SK-N-SH (cell line): Measurements from ENCODE around the gene ZNF236.

ENCODE experiments used
- POLR2AphosphoS5 ChIP-seq: IDR thresholded peaks from 2 replicates; pipeline ENCODE4 v1.6.1; 2012; ENCODE audit warnings: low read depth, low read length
- RAD21 ChIP-seq: IDR thresholded peaks from 2 replicates; pipeline ENCODE4 v1.6.1; 2012; ENCODE audit warnings: mild to moderate bottlenecking, low read length
- YY1 ChIP-seq: IDR thresholded peaks from 2 replicates; pipeline ENCODE4 v1.4.0; 2012; ENCODE audit warnings: low read depth, mild to moderate bottlenecking
- TF ChIP-seq, protein P1 (sequence below): fragments of 200-600 bp; sonication (generic); IDR thresholded peaks from 2 replicates; pipeline ENCODE4 v1.6.1; 2017; ENCODE audit warnings: antibody characterized with exemption, mild to moderate bottlenecking, moderate library complexity
- TF ChIP-seq, protein P2 (sequence below): IDR thresholded peaks from 2 replicates; pipeline ENCODE4 v1.6.1; 2012; ENCODE audit warnings: mild to moderate bottlenecking, low read depth, low read length, moderate library complexity

DNA sequence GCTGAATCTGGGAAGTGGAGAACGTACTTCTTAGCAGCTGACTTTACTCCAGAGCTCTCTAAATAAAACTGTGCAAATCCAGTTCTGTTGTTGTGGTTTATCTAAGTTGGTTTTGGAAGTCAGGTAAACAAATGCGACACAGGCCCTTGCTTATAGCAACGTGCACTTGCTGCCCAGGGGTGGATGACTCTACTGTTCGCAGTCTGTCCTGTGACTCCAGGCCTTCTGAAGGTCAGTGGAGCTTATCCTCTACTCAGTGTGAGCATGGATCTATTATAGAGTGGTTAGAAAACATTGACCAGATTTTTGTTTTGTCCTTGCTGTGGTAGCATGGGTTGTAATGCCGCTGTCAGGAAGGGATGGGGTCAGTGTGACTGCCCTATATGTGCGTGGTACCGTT, 89.1 kb downstream of the ZNF236 start:
- TF ChIP-seq, protein P1, sequence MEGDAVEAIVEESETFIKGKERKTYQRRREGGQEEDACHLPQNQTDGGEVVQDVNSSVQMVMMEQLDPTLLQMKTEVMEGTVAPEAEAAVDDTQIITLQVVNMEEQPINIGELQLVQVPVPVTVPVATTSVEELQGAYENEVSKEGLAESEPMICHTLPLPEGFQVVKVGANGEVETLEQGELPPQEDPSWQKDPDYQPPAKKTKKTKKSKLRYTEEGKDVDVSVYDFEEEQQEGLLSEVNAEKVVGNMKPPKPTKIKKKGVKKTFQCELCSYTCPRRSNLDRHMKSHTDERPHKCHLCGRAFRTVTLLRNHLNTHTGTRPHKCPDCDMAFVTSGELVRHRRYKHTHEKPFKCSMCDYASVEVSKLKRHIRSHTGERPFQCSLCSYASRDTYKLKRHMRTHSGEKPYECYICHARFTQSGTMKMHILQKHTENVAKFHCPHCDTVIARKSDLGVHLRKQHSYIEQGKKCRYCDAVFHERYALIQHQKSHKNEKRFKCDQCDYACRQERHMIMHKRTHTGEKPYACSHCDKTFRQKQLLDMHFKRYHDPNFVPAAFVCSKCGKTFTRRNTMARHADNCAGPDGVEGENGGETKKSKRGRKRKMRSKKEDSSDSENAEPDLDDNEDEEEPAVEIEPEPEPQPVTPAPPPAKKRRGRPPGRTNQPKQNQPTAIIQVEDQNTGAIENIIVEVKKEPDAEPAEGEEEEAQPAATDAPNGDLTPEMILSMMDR: no peak
- TF ChIP-seq RAD21 (no peak), YY1 (no peak), POLR2AphosphoS5 (no peak)
- TF ChIP-seq, protein P2, sequence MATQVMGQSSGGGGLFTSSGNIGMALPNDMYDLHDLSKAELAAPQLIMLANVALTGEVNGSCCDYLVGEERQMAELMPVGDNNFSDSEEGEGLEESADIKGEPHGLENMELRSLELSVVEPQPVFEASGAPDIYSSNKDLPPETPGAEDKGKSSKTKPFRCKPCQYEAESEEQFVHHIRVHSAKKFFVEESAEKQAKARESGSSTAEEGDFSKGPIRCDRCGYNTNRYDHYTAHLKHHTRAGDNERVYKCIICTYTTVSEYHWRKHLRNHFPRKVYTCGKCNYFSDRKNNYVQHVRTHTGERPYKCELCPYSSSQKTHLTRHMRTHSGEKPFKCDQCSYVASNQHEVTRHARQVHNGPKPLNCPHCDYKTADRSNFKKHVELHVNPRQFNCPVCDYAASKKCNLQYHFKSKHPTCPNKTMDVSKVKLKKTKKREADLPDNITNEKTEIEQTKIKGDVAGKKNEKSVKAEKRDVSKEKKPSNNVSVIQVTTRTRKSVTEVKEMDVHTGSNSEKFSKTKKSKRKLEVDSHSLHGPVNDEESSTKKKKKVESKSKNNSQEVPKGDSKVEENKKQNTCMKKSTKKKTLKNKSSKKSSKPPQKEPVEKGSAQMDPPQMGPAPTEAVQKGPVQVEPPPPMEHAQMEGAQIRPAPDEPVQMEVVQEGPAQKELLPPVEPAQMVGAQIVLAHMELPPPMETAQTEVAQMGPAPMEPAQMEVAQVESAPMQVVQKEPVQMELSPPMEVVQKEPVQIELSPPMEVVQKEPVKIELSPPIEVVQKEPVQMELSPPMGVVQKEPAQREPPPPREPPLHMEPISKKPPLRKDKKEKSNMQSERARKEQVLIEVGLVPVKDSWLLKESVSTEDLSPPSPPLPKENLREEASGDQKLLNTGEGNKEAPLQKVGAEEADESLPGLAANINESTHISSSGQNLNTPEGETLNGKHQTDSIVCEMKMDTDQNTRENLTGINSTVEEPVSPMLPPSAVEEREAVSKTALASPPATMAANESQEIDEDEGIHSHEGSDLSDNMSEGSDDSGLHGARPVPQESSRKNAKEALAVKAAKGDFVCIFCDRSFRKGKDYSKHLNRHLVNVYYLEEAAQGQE: no peak
